Activated naive CD4-positive, alpha-beta T cell treated with anti-CD3 and anti-CD28 coated beads, Interleukin-2, amount 50 U/mL, for 16 hours (primary cell): ENCODE results near the gene POMT1.
"Not testable (repeated sequence)": the region's sequence is repeated elsewhere in the genome, so short reads cannot be mapped to it uniquely, and the experiment has no call there.

ENCODE experiments used
- DNase-seq: peaks from one replicate; pipeline ENCODE4 v3.0.0-alpha.2; 2020

Gene POMT1

DNA sequence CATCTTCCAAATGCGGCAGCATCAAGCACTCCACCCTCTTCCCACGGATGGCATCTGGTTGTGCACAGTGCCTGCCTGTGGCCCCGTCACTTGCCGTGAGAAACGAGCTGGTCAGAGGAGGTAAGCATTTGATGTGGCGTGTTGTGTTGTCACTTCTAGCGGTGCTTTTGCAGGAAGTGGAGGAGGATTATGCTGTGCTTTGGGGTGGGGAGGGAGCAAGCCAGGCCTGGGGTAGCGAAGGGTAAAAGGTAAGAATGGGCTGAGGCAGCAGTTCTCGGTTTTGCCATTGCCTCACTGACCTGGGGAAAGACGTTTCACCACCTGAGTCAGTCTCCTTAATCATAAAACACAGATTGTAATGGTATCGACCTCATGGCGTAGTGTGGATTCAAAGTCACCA is 2.3 kb upstream of the POMT1 start:
- peak; percentile 66 for DNase-seq

DNA sequence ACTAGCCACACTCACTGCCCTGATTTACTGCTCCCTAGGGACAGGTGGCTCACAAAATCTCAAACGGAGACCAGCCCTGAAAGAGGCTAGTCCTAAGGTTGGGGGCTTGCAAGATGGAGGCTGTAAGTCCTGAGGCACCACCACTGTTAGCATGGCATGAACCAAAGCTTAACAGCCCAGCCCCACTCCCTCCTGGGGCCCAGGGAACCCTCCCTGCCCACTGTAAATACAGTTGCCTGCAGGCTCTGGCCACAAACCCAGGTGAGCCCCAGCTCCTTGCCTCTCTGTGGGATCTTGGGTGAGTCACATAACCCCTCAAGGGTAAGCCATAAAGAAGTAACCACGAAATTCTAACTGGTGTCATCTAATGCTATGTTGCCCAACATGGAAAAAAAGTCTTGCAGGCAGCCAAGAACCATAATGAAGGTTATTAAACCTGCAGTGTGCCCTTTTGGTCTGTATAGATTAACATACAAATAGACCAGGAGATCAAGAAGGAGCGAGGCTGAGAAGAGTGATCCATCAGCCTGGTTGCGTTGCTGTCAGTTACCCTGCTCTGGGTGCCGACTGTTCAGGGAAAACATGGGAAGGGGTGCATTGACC is 1.7 kb upstream of the POMT1 start:
- DNase-seq: peak; percentile 52

DNA sequence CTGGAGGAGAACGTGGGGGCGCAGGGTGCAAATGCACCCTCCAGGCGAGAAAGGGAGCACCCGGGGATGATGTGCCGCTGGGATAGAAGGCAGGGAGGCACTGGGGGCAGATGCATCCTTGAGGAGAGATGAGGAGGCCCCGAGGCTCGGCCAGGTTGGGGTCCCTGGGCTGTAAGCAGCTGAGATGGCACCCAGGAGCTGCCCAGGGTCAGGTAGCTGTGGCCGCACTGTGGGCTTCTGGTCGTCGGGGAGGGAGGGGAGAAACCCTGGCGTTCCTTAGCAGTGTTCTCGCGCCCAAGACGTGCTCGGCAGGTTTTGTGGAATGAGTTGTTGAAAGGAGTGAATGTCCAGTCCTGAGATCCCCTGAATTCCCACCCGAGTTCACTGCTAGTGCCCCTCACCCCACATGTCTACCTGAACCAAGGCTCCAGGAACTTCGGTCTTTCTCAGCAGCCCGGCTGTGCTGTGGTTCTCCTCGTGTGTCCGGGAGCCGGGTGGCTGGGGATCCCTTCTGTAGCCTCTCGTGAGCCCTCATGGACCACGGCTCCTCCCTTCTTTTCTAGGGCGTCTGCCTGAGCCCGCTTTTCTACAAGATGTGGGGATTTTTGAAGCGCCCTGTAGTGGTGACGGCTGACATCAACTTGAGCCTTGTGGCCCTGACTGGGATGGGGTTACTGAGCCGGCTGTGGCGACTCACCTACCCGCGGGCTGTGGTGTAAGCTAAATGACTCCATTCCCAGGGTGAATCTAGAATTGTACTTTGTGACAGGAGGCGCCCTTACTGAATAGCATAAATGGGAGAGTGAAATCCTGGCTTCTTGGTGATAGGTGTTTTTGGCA is 1.1 kb downstream of the POMT1 start:
- DNase-seq: peak; percentile 63

DNA sequence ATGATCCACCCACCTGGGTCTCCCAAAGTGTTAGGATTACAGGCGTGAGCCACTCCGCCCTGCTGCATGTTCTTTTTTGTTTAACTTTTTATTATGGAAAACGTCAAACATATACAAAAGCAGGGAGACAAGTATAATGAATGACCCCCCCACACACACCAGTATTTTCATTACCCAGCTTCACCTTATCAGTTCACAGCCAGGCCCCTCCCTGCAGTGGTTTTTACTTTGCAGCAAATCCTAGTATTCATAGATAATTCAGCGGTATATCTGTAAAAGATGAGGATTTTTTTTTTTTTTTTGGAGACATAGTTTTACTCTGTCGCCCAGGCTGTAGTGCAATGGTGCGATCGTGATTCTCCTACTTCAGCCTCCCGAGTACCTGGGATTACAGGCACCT is 2.3 kb downstream of the POMT1 start:
- no peak for DNase-seq

DNA sequence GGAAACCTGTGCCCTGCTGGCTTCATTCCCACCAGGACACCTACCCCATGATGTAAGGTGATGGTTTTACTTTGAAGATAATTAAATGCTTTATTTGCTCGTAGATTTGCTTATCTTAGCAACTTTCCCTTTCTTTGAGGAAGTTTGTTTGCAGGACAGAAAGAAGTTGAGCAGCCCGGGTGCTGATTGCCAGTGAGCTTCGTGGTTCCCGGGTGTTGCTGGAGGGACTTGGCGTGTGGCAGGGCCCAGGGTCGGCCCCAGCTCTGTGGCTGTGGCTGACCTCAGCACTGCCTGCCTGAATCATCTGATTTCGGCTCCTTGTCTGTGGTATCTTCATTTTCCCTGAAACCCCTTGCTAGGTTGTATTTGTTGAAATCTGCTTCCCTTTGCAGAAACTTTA is 8.7 kb downstream of the POMT1 start:
- no peak for DNase-seq

DNA sequence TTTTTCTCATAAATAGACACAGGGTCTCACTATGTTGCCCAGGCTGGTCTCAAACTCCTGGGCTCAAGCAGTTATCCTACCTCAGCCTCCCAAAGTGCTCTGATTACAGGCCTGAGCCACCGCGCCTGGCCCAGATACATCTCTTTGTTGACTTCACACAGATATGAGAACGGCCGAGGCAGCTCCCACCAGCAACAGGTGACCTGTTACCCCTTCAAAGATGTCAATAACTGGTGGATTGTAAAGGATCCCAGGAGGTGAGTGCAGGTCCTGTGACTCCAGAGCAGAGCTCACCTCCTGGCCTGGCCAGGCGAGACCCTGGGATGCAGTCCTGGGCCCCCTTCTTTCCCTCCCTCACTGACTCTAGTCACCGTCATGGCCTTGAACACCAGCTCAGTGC is 9.2 kb downstream of the POMT1 start:
- no peak for DNase-seq

DNA sequence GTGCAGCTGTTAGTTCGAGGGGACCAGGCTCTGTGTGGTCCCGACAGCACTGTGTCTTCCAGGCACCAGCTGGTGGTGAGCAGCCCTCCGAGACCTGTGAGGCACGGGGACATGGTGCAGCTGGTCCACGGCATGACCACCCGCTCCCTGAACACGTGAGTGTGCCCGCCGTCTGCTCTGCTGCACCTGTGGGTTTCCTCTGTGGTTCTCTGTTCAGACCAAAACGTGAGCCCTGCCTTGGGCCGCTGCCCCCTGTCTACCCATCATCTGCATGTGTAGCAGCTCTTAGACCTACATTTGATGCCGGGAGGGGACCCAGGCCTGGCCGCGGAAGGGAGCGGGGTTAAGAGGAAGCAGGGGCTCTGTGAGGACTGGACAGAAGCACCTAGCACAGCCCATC is 10.5 kb downstream of the POMT1 start:
- DNase-seq: no peak

DNA sequence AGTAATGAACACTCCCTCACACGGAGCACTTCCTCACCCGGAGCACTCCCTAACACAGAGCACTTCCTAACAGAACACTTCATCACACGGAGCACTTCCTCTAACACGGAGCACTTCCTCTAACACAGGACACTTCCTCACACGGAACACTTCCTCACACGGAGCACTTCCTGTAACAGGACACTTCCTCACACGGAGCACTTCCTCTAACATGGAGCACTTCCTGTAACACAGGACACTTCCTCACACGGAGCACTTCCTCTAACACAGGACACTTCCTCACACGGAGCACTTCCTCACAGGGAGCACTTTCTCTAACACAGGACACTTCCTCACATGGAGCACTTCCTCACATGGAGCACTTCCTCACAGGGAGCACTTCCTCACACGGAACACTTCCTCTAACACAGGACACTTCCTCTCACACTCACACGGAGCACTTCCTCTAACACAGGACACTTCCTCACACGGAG is 12.9 kb downstream of the POMT1 start:
- not testable (repeated sequence) for DNase-seq

DNA sequence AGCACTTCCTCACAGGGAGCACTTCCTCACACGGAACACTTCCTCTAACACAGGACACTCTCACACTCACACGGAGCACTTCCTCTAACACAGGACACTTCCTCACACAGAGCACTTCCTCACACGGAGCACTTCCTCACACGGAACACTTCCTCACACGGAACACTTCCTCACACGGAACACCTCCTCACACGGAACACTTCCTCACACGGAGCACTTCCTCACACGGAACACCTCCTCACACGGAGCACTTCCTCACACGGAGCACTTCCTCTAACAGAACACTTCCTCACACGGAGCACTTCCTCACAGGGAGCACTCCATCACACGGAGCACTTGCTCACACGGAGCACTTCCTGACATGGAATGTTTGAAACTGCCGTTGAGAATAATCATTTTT is 13.4 kb downstream of the POMT1 start:
- DNase-seq: no peak

DNA sequence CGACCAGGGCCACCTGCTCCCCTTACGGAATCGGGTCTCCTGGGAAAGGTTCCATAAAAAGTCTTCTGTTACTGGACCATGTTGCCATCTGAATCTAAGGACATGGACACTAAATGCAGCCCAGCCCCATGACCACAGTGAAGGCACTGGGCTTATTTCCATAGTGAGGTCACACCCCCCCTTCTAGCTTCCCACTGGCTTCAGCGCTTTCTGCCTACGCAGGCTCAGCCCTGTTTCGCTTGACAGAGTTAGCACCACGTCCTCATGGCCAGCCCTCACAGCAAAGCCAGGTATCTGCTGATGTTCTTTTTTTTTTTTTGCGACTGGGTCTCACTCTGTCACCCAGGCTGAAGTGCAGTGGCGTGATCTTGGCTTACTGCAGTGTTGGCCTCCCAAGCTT is 14.2 kb downstream of the POMT1 start:
- no peak for DNase-seq

DNA sequence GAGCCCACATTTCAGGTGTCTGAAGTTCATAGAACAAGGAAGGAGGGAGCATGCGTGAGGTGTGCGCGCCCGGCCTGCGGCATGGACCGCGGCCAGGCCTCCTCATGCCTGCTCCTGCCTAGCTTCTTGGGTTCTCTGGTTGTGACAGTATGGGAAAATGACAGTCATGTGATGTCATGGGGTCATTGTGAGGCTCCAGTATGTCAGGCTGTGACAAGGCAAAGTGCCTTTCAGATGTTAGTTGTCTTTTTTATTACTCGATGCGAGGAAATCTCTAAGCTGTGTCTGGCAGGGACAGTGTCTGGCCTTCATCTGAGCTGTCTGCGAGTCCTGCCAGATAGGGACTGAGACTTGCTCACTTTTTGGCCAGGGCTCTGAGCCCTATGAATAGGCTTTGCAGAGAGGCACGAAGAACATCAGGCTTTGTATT is 15.1 kb downstream of the POMT1 start:
- DNase-seq: no peak

DNA sequence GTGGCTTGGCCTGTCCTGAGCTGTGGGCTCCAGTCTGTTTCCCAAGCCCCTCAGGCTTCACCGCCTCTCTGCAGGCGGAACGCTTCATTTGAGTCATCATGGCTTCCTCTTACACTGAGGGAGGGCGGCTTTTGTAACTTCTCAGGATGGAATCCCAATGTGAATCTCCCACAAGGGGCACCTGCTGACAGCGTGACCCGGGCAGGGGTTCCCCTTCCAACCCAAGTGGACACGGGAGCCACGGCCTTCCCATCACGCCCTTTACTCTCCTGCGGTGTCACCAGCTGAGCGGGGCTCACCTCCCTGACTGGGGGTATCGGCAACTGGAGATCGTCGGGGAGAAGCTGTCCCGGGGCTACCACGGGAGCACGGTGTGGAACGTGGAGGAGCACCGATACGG is 15.8 kb downstream of the POMT1 start:
- DNase-seq: no peak

DNA sequence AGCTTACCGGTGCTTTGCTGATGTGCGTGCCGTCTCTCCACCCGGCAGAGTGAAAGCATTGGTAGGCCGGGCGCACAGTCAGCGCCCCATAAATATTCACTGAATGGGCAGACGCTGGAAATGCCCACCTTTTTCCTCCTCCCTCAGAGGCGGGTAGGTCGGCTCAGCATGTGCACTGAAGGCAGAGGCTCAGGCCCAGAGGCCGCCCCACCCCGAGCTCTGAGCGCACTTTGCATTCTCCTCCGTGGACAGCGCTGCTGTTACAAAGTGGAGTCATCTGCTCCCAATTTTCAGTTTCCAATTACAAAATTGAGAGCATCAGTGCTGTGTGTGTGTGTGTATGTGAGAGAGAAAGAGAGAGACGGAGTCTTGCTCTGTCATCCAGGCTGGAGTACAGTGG is 17.8 kb downstream of the POMT1 start:
- DNase-seq: no peak

DNA sequence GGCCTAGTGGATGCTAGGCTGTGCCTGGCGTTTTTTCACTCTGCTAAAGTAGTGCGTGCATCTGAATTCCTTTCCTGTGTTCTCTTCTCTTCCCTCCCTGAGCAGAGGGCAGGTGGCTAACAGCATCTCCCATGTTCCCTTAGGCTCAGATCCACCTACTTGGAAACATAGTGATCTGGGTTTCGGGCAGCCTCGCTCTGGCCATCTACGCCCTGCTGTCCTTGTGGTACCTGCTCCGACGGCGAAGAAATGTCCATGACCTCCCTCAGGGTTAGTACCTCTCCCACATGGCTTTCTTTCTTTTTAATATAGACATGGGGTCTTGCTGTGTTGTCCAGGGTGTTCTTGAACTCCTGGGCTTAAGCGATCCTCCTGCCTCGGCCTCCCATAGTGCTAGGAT is 18.5 kb downstream of the POMT1 start:
- DNase-seq: no peak

DNA sequence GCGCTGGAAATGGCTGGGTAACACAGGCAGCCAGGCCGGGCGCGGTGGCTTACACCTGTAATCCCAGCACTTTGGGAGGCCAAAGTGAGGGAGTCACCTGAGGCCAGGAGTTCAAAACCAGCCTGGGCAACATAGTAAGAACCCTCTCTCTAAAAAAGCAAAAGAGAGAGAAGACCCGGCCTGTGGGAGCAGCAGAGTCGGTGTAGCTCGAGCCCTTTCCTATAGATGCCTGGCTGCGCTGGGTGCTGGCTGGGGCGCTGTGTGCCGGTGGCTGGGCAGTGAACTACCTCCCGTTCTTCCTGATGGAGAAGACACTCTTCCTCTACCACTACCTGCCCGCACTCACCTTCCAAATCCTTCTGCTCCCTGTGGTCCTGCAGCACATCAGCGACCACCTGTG is 19.1 kb downstream of the POMT1 start:
- no peak for DNase-seq

DNA sequence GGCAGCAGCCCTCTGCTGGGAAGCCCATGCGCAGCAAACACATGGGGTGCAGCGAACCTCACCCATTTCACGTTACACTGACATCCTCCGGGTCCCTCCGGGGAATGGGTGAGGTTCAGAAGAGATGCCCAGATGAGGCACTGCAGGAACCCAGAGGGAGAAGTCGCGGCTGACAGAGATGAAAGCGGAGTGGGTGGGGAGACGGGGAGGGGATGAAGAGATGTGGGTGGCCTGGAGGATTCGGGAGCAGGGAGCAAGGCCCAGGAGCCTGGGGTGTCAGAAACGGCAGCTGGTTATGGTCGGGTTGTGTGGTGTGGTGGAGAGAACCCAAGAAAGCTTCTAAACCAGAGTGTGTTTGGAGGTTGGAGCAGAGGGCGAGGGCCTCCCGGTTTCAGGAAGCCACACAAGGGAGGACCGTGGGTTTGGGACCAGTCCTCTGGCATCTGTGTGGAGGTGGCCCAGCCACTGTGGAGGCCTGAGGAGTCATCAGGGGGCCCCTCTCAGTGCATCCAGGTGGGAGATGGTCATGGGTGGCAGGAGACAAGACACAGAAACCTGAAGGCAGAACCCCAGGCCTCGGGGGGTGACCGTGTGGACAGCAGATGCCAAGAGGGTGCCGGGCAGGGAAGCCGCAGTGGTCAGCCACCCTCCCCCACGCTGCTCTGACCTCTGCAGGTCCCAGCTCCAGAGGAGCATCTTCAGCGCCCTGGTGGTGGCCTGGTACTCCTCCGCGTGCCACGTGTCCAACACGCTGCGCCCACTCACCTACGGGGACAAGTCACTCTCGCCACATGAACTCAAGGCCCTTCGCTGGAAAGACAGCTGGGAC is 19.8 kb downstream of the POMT1 start:
- no peak for DNase-seq

DNA sequence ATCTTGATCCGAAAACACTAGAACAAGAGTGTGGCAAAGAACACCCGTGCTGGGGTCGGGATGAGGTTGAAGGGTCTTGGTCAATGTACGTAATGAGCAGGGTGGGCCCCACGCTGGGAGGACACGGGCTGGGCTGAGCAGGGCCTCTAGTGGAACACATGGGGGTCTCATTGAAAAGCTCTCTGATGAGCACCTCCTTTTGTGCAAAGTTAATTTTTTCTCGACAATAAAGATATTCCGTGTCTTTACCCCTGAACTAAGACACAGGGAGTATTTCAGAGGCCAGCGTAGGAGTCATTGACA is 20.3 kb downstream of the POMT1 start:
- no peak for DNase-seq

DNA sequence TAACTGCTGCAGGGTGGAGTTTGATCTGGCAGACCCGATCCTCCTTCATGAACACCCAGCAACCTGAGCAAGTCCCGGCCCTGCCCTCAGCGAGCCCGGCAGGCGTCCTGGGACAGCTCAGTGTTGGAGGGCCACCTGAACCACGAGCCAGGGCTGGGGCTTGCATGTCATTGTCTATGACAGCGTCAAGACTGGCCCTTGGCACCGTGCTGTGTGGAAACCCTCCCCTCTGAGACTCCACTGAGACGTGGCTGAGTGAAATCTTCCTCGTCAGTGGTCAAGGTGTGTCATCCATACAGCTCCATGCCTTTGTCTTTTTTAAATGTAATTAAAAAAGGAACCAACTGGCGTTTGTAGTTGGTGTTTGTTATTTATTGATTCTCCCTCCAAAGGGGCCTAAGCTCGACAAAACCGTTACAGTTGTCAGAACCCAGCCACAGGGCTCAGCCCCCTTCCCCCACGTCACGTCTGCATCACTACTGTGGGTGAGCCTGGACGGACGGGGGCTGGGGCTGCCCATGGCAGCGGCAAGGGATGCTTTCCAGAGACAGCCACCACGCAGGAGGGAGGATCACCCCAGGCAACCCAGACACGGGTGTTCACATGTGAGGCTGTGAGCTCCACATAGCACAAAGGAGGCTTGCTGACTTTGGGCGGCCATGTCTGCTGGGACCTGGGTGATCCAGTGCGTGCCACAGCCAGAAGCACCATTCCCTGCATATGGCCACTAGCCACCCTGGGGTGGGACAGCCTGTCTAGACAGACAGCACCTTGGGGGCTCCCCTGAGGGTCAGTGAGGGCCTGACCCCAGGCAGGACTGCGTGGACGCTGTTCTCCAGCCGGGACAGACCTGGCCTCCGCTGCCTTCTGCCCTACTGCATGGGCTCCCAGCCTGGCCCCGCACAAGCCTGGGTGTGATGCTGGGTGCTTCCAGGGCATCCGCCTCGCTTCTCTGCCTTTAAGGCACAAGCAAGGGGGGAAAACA is 21.0 kb downstream of the POMT1 start:
- no peak for DNase-seq

DNA sequence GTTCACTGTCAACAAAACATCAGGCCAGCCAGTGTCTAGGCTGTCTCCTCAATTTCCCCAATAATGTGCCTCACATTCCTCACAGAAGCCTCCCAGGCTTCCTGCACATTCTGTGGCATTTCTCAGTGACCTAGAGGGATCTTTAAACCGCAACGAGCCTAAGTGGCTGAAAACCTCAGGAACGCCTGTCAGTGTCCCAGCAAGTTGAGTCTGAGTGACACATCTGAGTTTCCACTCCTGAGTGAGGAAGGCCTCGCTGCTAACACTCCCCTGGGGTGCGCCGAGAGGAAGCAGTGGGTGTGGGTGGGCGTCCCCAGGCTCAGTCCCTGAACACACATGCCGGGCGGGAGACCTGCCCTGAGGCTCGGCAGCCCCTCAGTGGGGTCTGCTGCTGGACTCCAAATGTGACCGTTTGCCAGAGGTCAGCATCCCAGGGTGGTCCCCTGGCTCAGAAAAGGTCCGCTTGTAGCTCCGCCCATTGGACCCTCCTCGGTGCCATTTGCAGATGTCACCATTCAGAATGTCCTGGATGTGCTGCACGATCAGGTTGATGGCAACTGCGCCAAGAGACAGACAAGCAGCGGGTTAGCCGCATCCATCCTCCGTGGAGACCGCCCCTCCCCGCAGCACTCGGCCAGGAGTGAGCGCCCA is 22.1 kb downstream of the POMT1 start:
- no peak for DNase-seq

DNA sequence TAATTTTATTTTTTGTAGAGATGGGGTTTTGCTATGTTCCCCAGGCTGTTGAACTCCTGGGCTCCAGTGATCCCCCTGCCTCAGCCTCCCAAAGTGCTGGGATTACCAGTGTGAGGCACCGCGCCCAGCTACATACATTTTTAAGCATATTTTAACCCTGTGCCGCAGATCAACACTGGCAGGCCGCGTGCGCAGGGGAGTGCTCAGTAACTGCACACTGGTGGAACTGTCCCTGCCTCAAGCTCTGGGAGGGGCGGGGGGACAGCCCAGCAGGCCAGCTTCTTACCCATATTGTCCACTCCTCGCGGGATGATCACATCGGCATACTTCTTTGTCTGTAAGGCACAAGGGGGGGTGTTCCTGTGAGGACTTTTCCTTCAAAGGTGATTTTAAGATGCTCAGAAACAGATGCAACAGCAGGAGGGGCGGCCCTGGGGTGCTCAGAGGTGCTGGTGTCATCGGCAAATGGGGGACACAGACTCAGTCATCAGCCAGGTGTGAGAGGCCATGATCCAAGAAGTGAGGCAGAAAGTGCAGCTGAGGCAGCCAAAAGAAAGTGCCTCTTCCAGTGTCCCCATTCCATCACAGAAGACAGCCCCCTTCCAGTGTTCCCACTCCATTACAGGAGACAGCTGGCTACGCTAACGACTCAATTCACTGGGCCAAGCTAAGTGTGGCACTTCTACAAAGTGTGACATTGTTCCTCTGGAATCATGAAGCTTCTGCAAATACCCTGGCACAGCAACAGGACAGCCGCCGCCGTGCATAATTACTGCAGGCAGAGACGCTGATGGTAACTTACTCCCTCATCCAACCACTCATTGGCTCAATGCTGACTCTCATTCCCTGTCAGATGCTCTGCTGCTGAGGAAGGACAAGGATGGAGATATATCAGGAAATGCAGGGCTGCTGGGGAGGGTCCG is 23.2 kb downstream of the POMT1 start:
- DNase-seq: no peak

DNA sequence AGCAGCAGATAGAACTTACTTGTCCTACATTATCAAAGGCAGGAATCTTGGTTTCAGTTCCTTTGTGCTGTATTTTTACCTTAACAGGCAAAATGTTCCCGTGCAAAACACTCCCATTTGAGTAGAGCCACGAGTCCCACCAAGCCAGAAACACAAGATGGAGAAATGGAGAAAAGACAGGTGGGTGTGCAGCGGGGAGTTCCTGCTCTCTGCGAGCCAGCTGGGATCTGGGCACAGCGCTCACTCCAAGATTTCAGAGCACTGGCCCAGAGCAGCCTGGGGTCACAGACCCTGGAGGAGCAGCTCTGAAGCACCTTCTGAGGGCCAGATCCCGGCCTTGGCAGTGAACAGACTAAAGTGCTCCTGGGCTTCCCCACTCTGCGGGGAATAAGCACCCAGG is 25.5 kb downstream of the POMT1 start:
- no peak for DNase-seq
